ENCODE measurements around the gene FAM234A. TPM values are rescaled to one million over a fixed set of nuclear protein-coding genes. Genes with fewer than 3 reads are reported as not detected.
"Not testable (repeated sequence)": the region's sequence is repeated elsewhere in the genome, so short reads cannot be mapped to it uniquely, and the experiment has no call there.

Gene FAM234A
- total RNA-seq, 2 donors from 2014 or later, result 51.7 to 141 TPM

- ATAC-seq (ENCODE audit: insufficient number of reproducible peaks, low FRiP score, low read depth) (no peak), DNase-seq (ENCODE audit: low spot score) (no peak)
- Histone ChIP-seq H3K4me1 (ENCODE audit: control insufficient read depth in 1 of 2, low read depth in 2 of 2) (no peaks in the 10 kb centered on the region), H3K27me3 (replicated peaks; ENCODE audit: insufficient read depth) (no peaks in the 10 kb centered on the region), H3K27ac (no peak overlapping the region), H3K9me3 (no peaks in the 10 kb centered on the region), H3K36me3 (peaks cover 28% of the 10 kb centered on the region), H3K4me3 (no peak overlapping the region)
- no peak for TF ChIP-seq CTCF (IDR thresholded peaks at IDR 0.05)
These were observed 20.6 kb downstream of the FAM234A start for GRCh38 chr16:255183-255582.

GRCh38 chr16:258091-258490 lies 23.5 kb downstream of the FAM234A start:
- ATAC-seq (ENCODE audit: insufficient number of reproducible peaks, low FRiP score, low read depth); DNase-seq (ENCODE audit: low spot score); H3K9me3 ChIP-seq; H3K4me1 ChIP-seq (ENCODE audit: control insufficient read depth in 1 of 2, low read depth in 2 of 2); H3K27ac ChIP-seq; H3K27me3 ChIP-seq (replicated peaks; ENCODE audit: insufficient read depth); H3K4me3 ChIP-seq: not testable (repeated sequence)
- H3K36me3 ChIP-seq, result peaks cover 37% of the 10 kb centered on the region

GRCh38 chr16:259226-259625 lies 24.6 kb downstream of the FAM234A start:
- Histone ChIP-seq H3K36me3 (peaks cover 46% of the 10 kb centered on the region), H3K4me1 (ENCODE audit: control insufficient read depth in 1 of 2, low read depth in 2 of 2) (no peaks in the 10 kb centered on the region), H3K27ac (no peak overlapping the region), H3K27me3 (replicated peaks; ENCODE audit: insufficient read depth) (no peaks in the 10 kb centered on the region), H3K9me3 (no peaks in the 10 kb centered on the region), H3K4me3 (no peak overlapping the region)
- no peak for ATAC-seq (ENCODE audit: insufficient number of reproducible peaks, low FRiP score, low read depth)
- TF ChIP-seq CTCF (IDR thresholded peaks at IDR 0.05), result no peak
- DNase-seq (ENCODE audit: low spot score), result no peak

GRCh38 chr16:259814-260253 lies 25.2 kb downstream of the FAM234A start:
- Histone ChIP-seq H3K9me3 (no peaks in the 10 kb centered on the region), H3K27me3 (replicated peaks; ENCODE audit: insufficient read depth) (no peaks in the 10 kb centered on the region), H3K4me1 (ENCODE audit: control insufficient read depth in 1 of 2, low read depth in 2 of 2) (no peaks in the 10 kb centered on the region), H3K4me3 (no peak overlapping the region), H3K36me3 (peaks cover 41% of the 10 kb centered on the region), H3K27ac (no peak overlapping the region)
- ATAC-seq (ENCODE audit: insufficient number of reproducible peaks, low FRiP score, low read depth), result no peak
- TF ChIP-seq CTCF (IDR thresholded peaks at IDR 0.05), result no peak
- no peak for DNase-seq (ENCODE audit: low spot score)

- Histone ChIP-seq H3K4me3 (no peak overlapping the region), H3K9me3 (no peaks in the 10 kb centered on the region), H3K4me1 (ENCODE audit: control insufficient read depth in 1 of 2, low read depth in 2 of 2) (no peaks in the 10 kb centered on the region), H3K27ac (no peak overlapping the region), H3K27me3 (replicated peaks; ENCODE audit: insufficient read depth) (no peaks in the 10 kb centered on the region), H3K36me3 (peaks cover 41% of the 10 kb centered on the region)
- no peak for ATAC-seq (ENCODE audit: insufficient number of reproducible peaks, low FRiP score, low read depth)
- no peak for TF ChIP-seq CTCF (IDR thresholded peaks at IDR 0.05)
- no peak for DNase-seq (ENCODE audit: low spot score)
These were observed 25.7 kb downstream of the FAM234A start for GRCh38 chr16:260326-260725.

- Histone ChIP-seq H3K4me3 (no peak overlapping the region), H3K27me3 (replicated peaks; ENCODE audit: insufficient read depth) (no peaks in the 10 kb centered on the region), H3K4me1 (ENCODE audit: control insufficient read depth in 1 of 2, low read depth in 2 of 2) (no peaks in the 10 kb centered on the region), H3K27ac (no peak overlapping the region), H3K9me3 (no peaks in the 10 kb centered on the region), H3K36me3 (peaks cover 41% of the 10 kb centered on the region)
- no peak for TF ChIP-seq CTCF (IDR thresholded peaks at IDR 0.05)
- DNase-seq (ENCODE audit: low spot score), result no peak
- ATAC-seq (ENCODE audit: insufficient number of reproducible peaks, low FRiP score, low read depth), result no peak
These were observed 26.5 kb downstream of the FAM234A start for GRCh38 chr16:261031-261691.

All from thoracic aorta (tissue), 2 donors.